Loucy (cell line): ENCODE measurements around the gene ERGIC2.

ENCODE experiments used
- H2AFZ ChIP-seq: fragments of 200-600 bp; sonication (generic); 2 replicates; pipeline ENCODE4 v1.6.0; 2016; ENCODE audit warnings: antibody characterized with exemption, mild to moderate bottlenecking, low read length, moderate library complexity
- H3F3A ChIP-seq: fragments of 200-600 bp; 2 replicates; pipeline ENCODE4 v1.6.0; 2016; ENCODE audit warnings: antibody characterized with exemption, low read depth, mild to moderate bottlenecking
- H3K27me3 ChIP-seq: fragments of 200-600 bp; sonication (generic); 2 replicates; pipeline ENCODE4 v1.6.1; 2014; ENCODE audit warnings: low read length, mild to moderate bottlenecking; ENCODE audit not compliant: insufficient read depth, poor library complexity, severe bottlenecking
- H3K36me3 ChIP-seq: fragments of 200-600 bp; sonication (generic); 2 replicates; pipeline ENCODE4 v1.6.1; 2016; ENCODE audit warnings: low read length; ENCODE audit not compliant: insufficient read depth
- H3K4me1 ChIP-seq: fragments of 200-600 bp; sonication (generic); 2 replicates; pipeline ENCODE4 v1.5.1; 2014; ENCODE audit warnings: low read length, mild to moderate bottlenecking; ENCODE audit not compliant: insufficient read depth, poor library complexity, severe bottlenecking
- H3K4me2 ChIP-seq: fragments of 200-600 bp; sonication (generic); 2 replicates; pipeline ENCODE4 v1.6.0; 2014; ENCODE audit warnings: antibody characterized with exemption, low read length, low read depth, mild to moderate bottlenecking; ENCODE audit not compliant: poor library complexity, severe bottlenecking
- H3K4me3 ChIP-seq: fragments of 200-600 bp; sonication (generic); 2 replicates; pipeline ENCODE4 v1.5.1; 2014; ENCODE audit warnings: low read length, mild to moderate bottlenecking, mixed read lengths; ENCODE audit not compliant: poor library complexity, severe bottlenecking
- H3K79me2 ChIP-seq: fragments of 200-600 bp; sonication (generic); 2 replicates; pipeline ENCODE4 v1.6.1; 2014; ENCODE audit warnings: low read length; ENCODE audit not compliant: insufficient read depth
- H3K9ac ChIP-seq: fragments of 200-600 bp; sonication (generic); 2 replicates; pipeline ENCODE4 v1.6.0; 2014; ENCODE audit warnings: mild to moderate bottlenecking, low read depth, low read length, moderate library complexity; ENCODE audit not compliant: poor library complexity, severe bottlenecking
- H3K9me2 ChIP-seq: fragments of 200-600 bp; sonication (generic); replicated peaks from 2 replicates; pipeline ENCODE4 v1.6.1; 2016; ENCODE audit warnings: low read depth, low read length, mixed read lengths
- H3K9me3 ChIP-seq: fragments of 200-600 bp; sonication (generic); 2 replicates; pipeline ENCODE4 v1.6.1; 2014; ENCODE audit warnings: mild to moderate bottlenecking, antibody characterized with exemption, low read length, low read depth; ENCODE audit not compliant: insufficient read depth
- H4K20me1 ChIP-seq: fragments of 200-600 bp; sonication (generic); 2 replicates; pipeline ENCODE4 v1.6.0; 2014; ENCODE audit warnings: antibody characterized with exemption, low read length, mild to moderate bottlenecking; ENCODE audit not compliant: insufficient read depth, poor library complexity, severe bottlenecking
- EZH2phosphoT487 ChIP-seq: fragments of 200-600 bp; IDR thresholded peaks from 2 replicates; pipeline ENCODE4 v1.6.1; 2018; ENCODE audit warnings: antibody characterized with exemption, mild to moderate bottlenecking, moderate library complexity, borderline replicate concordance
- TF ChIP-seq, protein P1 (sequence below): fragments of 200-600 bp; sonication (generic); conservative IDR thresholded peaks from 2 replicates; pipeline ENCODE4 v1.5.1; 2014; ENCODE audit warnings: mild to moderate bottlenecking, antibody characterized with exemption, low read length

The ERGIC2 gene

GRCh38 chr12:29337325-29337724 is 43.6 kb downstream of the ERGIC2 start:
- TF ChIP-seq, protein P1, sequence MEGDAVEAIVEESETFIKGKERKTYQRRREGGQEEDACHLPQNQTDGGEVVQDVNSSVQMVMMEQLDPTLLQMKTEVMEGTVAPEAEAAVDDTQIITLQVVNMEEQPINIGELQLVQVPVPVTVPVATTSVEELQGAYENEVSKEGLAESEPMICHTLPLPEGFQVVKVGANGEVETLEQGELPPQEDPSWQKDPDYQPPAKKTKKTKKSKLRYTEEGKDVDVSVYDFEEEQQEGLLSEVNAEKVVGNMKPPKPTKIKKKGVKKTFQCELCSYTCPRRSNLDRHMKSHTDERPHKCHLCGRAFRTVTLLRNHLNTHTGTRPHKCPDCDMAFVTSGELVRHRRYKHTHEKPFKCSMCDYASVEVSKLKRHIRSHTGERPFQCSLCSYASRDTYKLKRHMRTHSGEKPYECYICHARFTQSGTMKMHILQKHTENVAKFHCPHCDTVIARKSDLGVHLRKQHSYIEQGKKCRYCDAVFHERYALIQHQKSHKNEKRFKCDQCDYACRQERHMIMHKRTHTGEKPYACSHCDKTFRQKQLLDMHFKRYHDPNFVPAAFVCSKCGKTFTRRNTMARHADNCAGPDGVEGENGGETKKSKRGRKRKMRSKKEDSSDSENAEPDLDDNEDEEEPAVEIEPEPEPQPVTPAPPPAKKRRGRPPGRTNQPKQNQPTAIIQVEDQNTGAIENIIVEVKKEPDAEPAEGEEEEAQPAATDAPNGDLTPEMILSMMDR, result no peak
- TF ChIP-seq EZH2phosphoT487, result no peak
- Histone ChIP-seq H4K20me1 (no peaks in the 10 kb centered on the region), H3K9me3 (no peaks in the 10 kb centered on the region), H3K36me3 (peaks cover 40% of the 10 kb centered on the region), H3K4me1 (no peaks in the 10 kb centered on the region), H3K4me2 (no peak overlapping the region), H3K4me3 (no peak overlapping the region), H2AFZ (no peak overlapping the region), H3K9me2 (no peaks in the 10 kb centered on the region), H3F3A (no peaks in the 10 kb centered on the region), H3K79me2 (no peaks in the 10 kb centered on the region), H3K9ac (no peak overlapping the region), H3K27me3 (no peaks in the 10 kb centered on the region)

GRCh38 chr12:29334937-29335336 is 46.0 kb downstream of the ERGIC2 start:
- Histone ChIP-seq H3K9ac (no peak overlapping the region), H3K36me3 (peaks cover 19% of the 10 kb centered on the region), H3K9me3 (no peaks in the 10 kb centered on the region), H3K4me3 (no peak overlapping the region), H3K9me2 (no peaks in the 10 kb centered on the region), H3F3A (no peaks in the 10 kb centered on the region), H3K79me2 (no peaks in the 10 kb centered on the region), H3K27me3 (no peaks in the 10 kb centered on the region), H4K20me1 (no peaks in the 10 kb centered on the region), H3K4me2 (no peak overlapping the region), H3K4me1 (no peaks in the 10 kb centered on the region), H2AFZ (no peak overlapping the region)
- TF ChIP-seq, protein P1, result no peak
- no peak for TF ChIP-seq EZH2phosphoT487

- TF ChIP-seq EZH2phosphoT487, result no peak
- TF ChIP-seq, protein P1, result no peak
Observed at GRCh38 chr12:29333178-29333577, 47.8 kb downstream of the ERGIC2 start.

More at GRCh38 chr12:29333178-29333577, 47.8 kb downstream of the ERGIC2 start:
- no peaks in the 10 kb centered on the region for H3K79me2 ChIP-seq
- no peaks in the 10 kb centered on the region for H3K9me2 ChIP-seq
- no peak overlapping the region for H2AFZ ChIP-seq
- no peaks in the 10 kb centered on the region for H3F3A ChIP-seq
- H3K36me3 ChIP-seq, result peaks cover 12% of the 10 kb centered on the region; the same call in 1 of the 2 replicates
- no peak overlapping the region for H3K4me3 ChIP-seq
- H3K4me2 ChIP-seq, result no peak overlapping the region
- H3K9ac ChIP-seq, result no peak overlapping the region
- no peaks in the 10 kb centered on the region for H4K20me1 ChIP-seq
- H3K9me3 ChIP-seq, result no peaks in the 10 kb centered on the region
- no peaks in the 10 kb centered on the region for H3K27me3 ChIP-seq
- no peaks in the 10 kb centered on the region for H3K4me1 ChIP-seq
